Endodermal cell (in vitro differentiated cells): ENCODE data around the gene ATG10. TPM values are rescaled to one million over a fixed set of nuclear protein-coding genes. Genes with fewer than 3 reads are reported as not detected.

Source experiments
- DNase-seq: peaks from one replicate; pipeline ENCODE4 v3.0.0-alpha.2; 2017
- H3K27ac ChIP-seq: 2 replicates; pipeline ENCODE4 v1.5.1; 2013; ENCODE audit warnings: mild to moderate bottlenecking, low read depth, low read length, moderate library complexity
- H3K27me3 ChIP-seq: 2 replicates; pipeline ENCODE4 v1.6.1; 2013; ENCODE audit warnings: mild to moderate bottlenecking, low read length, moderate library complexity; ENCODE audit not compliant: insufficient read depth, control insufficient read depth, poor library complexity, severe bottlenecking
- H3K36me3 ChIP-seq: 2 replicates; pipeline ENCODE4 v1.7.0; 2013; ENCODE audit warnings: mild to moderate bottlenecking, low read length, moderate library complexity; ENCODE audit not compliant: control insufficient read depth, insufficient read depth
- H3K4me1 ChIP-seq: one replicate; pipeline ENCODE4 v1.7.0; 2013; ENCODE audit warnings: low read length; ENCODE audit not compliant: control insufficient read depth, insufficient read depth
- H3K4me3 ChIP-seq: 2 replicates; pipeline ENCODE4 v1.5.1; 2013; ENCODE audit warnings: mild to moderate bottlenecking, low read length, moderate library complexity
- H3K9ac ChIP-seq: 2 replicates; pipeline ENCODE4 v1.6.1; 2013; ENCODE audit warnings: mild to moderate bottlenecking, low read length, moderate library complexity; ENCODE audit not compliant: poor library complexity, severe bottlenecking; ENCODE audit errors: extremely low read depth
- H3K9me3 ChIP-seq: 2 replicates; pipeline ENCODE4 v1.6.1; 2013; ENCODE audit warnings: mild to moderate bottlenecking, low read length, moderate library complexity; ENCODE audit not compliant: control insufficient read depth
- H3K27ac Mint-ChIP-seq: 2 replicates; pipeline ENCODE4 v1.8.0; 2020; ENCODE audit warnings: mixed read lengths
- H3K27me3 Mint-ChIP-seq: 2 replicates; pipeline ENCODE4 v1.8.0; 2021; ENCODE audit warnings: mild to moderate bottlenecking, mixed read lengths; ENCODE audit not compliant: insufficient read depth
- H3K36me3 Mint-ChIP-seq: 2 replicates; pipeline ENCODE4 v1.8.0; 2020; ENCODE audit warnings: low read depth, mixed read lengths
- H3K4me1 Mint-ChIP-seq: 2 replicates; pipeline ENCODE4 v1.8.0; 2020; ENCODE audit warnings: mixed read lengths
- H3K4me3 Mint-ChIP-seq: 2 replicates; pipeline ENCODE4 v1.8.0; 2020; ENCODE audit warnings: mild to moderate bottlenecking, moderate library complexity, mixed read lengths
- H3K9me3 Mint-ChIP-seq: 2 replicates; pipeline ENCODE4 v1.8.0; 2020; ENCODE audit warnings: mild to moderate bottlenecking, mixed read lengths
- CTCF ChIP-seq: fragments of 200-600 bp; sonication (generic); conservative IDR thresholded peaks from 2 replicates; pipeline ENCODE4 v1.5.0; 2021; ENCODE audit warnings: antibody characterized with exemption, mild to moderate bottlenecking
- WGBS, 2 experiments: methylation state at CpG; one replicate each; pipeline versions ENCODE4 v1.1.5 to v1.1.7; 2013; ENCODE audit warnings: missing lambda C conversion rate in 2 of 2, mixed read lengths in 1 of 2; ENCODE audit not compliant: insufficient coverage in 1 of 2, insufficient read length in 1 of 2; 5-methylcytosine and 5-hydroxymethylcytosine counted together
- total RNA-seq, 2 donors: library from RNA; stranded (reverse); fragmentation: NEBNext Ultra II Directional in 1 of 2; extraction: Animal tissue kit (Norgen Biotek cat#: 25700) in 1 of 2; gene quantifications; 2 replicates in 1 of 2; 3 replicates in 1 of 2; pipeline ENCODE4 v1.2.1, GENCODE V29; 2021

ATG10 gene
- total RNA-seq, 2 donors from 2014 or later = 17.9 to 22.6 TPM

GRCh38 chr5:82174919-82175219 lies 203.0 kb downstream of the ATG10 start:
- no peak overlapping the region for H3K27ac ChIP-seq
- TF ChIP-seq CTCF = no peak

GRCh38 chr5:82176115-82176814 lies 204.4 kb downstream of the ATG10 start:
- no peak for DNase-seq
- H3K4me1 Mint-ChIP-seq = peaks cover 16% of the 10 kb centered on the region
- Histone ChIP-seq H3K27me3 (no peaks in the 10 kb centered on the region), H3K36me3 (no peaks in the 10 kb centered on the region), H3K4me1 (peaks cover 9% of the 10 kb centered on the region), H3K9ac (no peak overlapping the region), H3K9me3 (no peaks in the 10 kb centered on the region), H3K27ac (no peak overlapping the region), H3K4me3 (no peak overlapping the region)
- H3K27ac Mint-ChIP-seq = no peak overlapping the region
- 82 to 98% methylated on average over 2 to 7 of the region's 8 CpGs for WGBS, 2 experiments
- no peaks in the 10 kb centered on the region for H3K36me3 Mint-ChIP-seq
- no peaks in the 10 kb centered on the region for H3K9me3 Mint-ChIP-seq
- no peak for TF ChIP-seq CTCF
- no peak overlapping the region for H3K4me3 Mint-ChIP-seq
- no peaks in the 10 kb centered on the region for H3K27me3 Mint-ChIP-seq

More at GRCh38 chr5:82174919-82175219, 203.0 kb downstream of the ATG10 start:
- Histone ChIP-seq H3K9ac (no peak overlapping the region), H3K4me1 (peaks cover 9% of the 10 kb centered on the region), H3K9me3 (no peaks in the 10 kb centered on the region), H3K36me3 (no peaks in the 10 kb centered on the region), H3K4me3 (no peak overlapping the region), H3K27me3 (no peaks in the 10 kb centered on the region)
- no peak for DNase-seq
- peaks cover 2% of the 10 kb centered on the region for H3K36me3 Mint-ChIP-seq
- 93 to 100% methylated on average over 1 of the region's 1 CpG for WGBS, 2 experiments
- no peak overlapping the region for H3K4me3 Mint-ChIP-seq
- no peak overlapping the region for H3K27ac Mint-ChIP-seq
- no peaks in the 10 kb centered on the region for H3K27me3 Mint-ChIP-seq
- peaks cover 16% of the 10 kb centered on the region for H3K4me1 Mint-ChIP-seq
- no peaks in the 10 kb centered on the region for H3K9me3 Mint-ChIP-seq

GRCh38 chr5:82178378-82178777 lies 206.6 kb downstream of the ATG10 start:
- DNase-seq = no peak
- H3K9me3 Mint-ChIP-seq = no peaks in the 10 kb centered on the region
- Histone ChIP-seq H3K36me3 (no peaks in the 10 kb centered on the region), H3K27ac (no peak overlapping the region), H3K4me3 (no peak overlapping the region), H3K9ac (no peak overlapping the region), H3K9me3 (no peaks in the 10 kb centered on the region), H3K27me3 (no peaks in the 10 kb centered on the region), H3K4me1 (peaks cover 9% of the 10 kb centered on the region)
- no peak for TF ChIP-seq CTCF
- WGBS, 2 experiments = 93% methylated on average over 3 of the region's 3 CpGs; no CpG with 5 or more reads in 1 of the 2 experiments
- peaks cover 2% of the 10 kb centered on the region for H3K36me3 Mint-ChIP-seq
- H3K27ac Mint-ChIP-seq = no peak overlapping the region
- no peaks in the 10 kb centered on the region for H3K27me3 Mint-ChIP-seq
- H3K4me1 Mint-ChIP-seq = peaks cover 16% of the 10 kb centered on the region
- H3K4me3 Mint-ChIP-seq = no peak overlapping the region
